Bronchial epithelial cell (primary cell): Measurements from ENCODE around the gene LRRC28. TPM values are rescaled to one million over a fixed set of nuclear protein-coding genes. Genes with fewer than 3 reads are reported as not detected.

Source experiments
- DNase-seq: peaks from one replicate; pipeline ENCODE4 v3.0.0-alpha.2; 2010; ENCODE audit warnings: low read depth
- FAIRE-seq: peaks from 2 replicates; lab custom pipeline; 2011; peaks lifted over from hg19 to GRCh38; lab: Jason Lieb, UNC
- H3K27me3 ChIP-seq: 2 replicates; pipeline ENCODE4 v1.5.1; 2011; ENCODE audit warnings: low read length; ENCODE audit not compliant: control insufficient read depth, insufficient read depth
- H3K36me3 ChIP-seq: 2 replicates; pipeline ENCODE4 v1.5.1; 2011; ENCODE audit warnings: low read length; ENCODE audit not compliant: control insufficient read depth, insufficient read depth
- H3K4me3 ChIP-seq: 2 replicates; pipeline ENCODE4 v1.5.1; 2011; ENCODE audit warnings: mild to moderate bottlenecking, low read depth, low read length, control low read depth
- CTCF ChIP-seq: IDR thresholded peaks from 2 replicates; pipeline ENCODE4 v1.5.1; 2011; ENCODE audit warnings: mild to moderate bottlenecking, moderate library complexity, low read length, control low read depth, inconsistent platforms; ENCODE audit not compliant: insufficient read depth, severe bottlenecking
- total RNA-seq: library from RNA; depleted of rRNA; stranded (reverse); fragments of >200 nt; gene quantifications from 2 replicates; pipeline ENCODE4 v1.2.1, GENCODE V29; 2014

Gene LRRC28
- total RNA-seq, 1 donor from 2014 or later, result 15.8 TPM

GRCh38 chr15:99424978-99425656, 173.8 kb downstream of the LRRC28 start:
- H3K27me3 ChIP-seq, result no peaks in the 10 kb centered on the region
- H3K36me3 ChIP-seq, result no peaks in the 10 kb centered on the region
- FAIRE-seq (no peak), DNase-seq (peak; percentile 82)
- TF ChIP-seq CTCF, result no peak
- H3K4me3 ChIP-seq, result no peak overlapping the region

- FAIRE-seq, result no peak
Observed at GRCh38 chr15:99425657-99426301, 174.5 kb downstream of the LRRC28 start.

GRCh38 chr15:99426431-99427105, 175.3 kb downstream of the LRRC28 start:
- no peak for FAIRE-seq

More at GRCh38 chr15:99425657-99426301, 174.5 kb downstream of the LRRC28 start:
- DNase-seq, result no peak
- no peaks in the 10 kb centered on the region for H3K27me3 ChIP-seq
- peak; percentile 60 for TF ChIP-seq CTCF
- H3K36me3 ChIP-seq, result no peaks in the 10 kb centered on the region
- no peak overlapping the region for H3K4me3 ChIP-seq

GRCh38 chr15:99427210-99427609, 175.9 kb downstream of the LRRC28 start:
- FAIRE-seq, result no peak
- Histone ChIP-seq H3K36me3 (no peaks in the 10 kb centered on the region), H3K27me3 (no peaks in the 10 kb centered on the region), H3K4me3 (no peak overlapping the region)
- TF ChIP-seq CTCF, result no peak
- no peak for DNase-seq

More at GRCh38 chr15:99426431-99427105, 175.3 kb downstream of the LRRC28 start:
- no peaks in the 10 kb centered on the region for H3K27me3 ChIP-seq
- no peak for TF ChIP-seq CTCF
- DNase-seq, result no peak
- no peak overlapping the region for H3K4me3 ChIP-seq
- no peaks in the 10 kb centered on the region for H3K36me3 ChIP-seq

- Histone ChIP-seq H3K36me3 (no peaks in the 10 kb centered on the region), H3K4me3 (no peak overlapping the region), H3K27me3 (no peaks in the 10 kb centered on the region)
- no peak for FAIRE-seq
- no peak for DNase-seq
- no peak for TF ChIP-seq CTCF
Observed at GRCh38 chr15:99427668-99428361, 176.5 kb downstream of the LRRC28 start.
